Loucy (cell line): ENCODE results near the gene HDLBP.

Source experiments
- EZH2phosphoT487 ChIP-seq: fragments of 200-600 bp; IDR thresholded peaks from 2 replicates; pipeline ENCODE4 v1.6.1; 2018; ENCODE audit warnings: antibody characterized with exemption, mild to moderate bottlenecking, moderate library complexity, borderline replicate concordance
- TF ChIP-seq, protein P1 (sequence below): fragments of 200-600 bp; sonication (generic); conservative IDR thresholded peaks from 2 replicates; pipeline ENCODE4 v1.5.1; 2014; ENCODE audit warnings: mild to moderate bottlenecking, antibody characterized with exemption, low read length

DNA sequence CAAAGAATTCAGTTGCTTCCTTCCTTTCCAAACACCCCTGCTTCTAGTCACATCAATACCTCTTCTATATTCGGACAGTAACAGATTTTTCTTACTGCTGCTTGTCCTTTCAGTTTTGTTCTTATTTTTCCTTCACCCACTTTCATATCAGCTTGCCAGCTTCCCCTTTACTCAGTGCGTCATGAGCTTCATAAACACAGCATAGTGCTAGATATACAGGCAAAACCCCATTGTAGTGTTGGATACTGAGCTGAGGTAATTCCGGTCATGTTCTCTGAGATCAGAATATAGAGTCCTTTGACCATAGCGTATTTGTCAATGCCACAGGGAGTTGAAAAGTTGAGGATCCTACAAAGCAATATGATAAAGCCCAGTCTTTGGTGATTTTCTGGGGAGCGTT is 43.0 kb upstream of the HDLBP start:
- TF ChIP-seq, protein P1, sequence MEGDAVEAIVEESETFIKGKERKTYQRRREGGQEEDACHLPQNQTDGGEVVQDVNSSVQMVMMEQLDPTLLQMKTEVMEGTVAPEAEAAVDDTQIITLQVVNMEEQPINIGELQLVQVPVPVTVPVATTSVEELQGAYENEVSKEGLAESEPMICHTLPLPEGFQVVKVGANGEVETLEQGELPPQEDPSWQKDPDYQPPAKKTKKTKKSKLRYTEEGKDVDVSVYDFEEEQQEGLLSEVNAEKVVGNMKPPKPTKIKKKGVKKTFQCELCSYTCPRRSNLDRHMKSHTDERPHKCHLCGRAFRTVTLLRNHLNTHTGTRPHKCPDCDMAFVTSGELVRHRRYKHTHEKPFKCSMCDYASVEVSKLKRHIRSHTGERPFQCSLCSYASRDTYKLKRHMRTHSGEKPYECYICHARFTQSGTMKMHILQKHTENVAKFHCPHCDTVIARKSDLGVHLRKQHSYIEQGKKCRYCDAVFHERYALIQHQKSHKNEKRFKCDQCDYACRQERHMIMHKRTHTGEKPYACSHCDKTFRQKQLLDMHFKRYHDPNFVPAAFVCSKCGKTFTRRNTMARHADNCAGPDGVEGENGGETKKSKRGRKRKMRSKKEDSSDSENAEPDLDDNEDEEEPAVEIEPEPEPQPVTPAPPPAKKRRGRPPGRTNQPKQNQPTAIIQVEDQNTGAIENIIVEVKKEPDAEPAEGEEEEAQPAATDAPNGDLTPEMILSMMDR: no peak
- TF ChIP-seq EZH2phosphoT487: no peak
